ENCODE results near the gene UTP14C. TPM values are rescaled to one million over a fixed set of nuclear protein-coding genes. Genes with fewer than 3 reads are reported as not detected.
"Not testable (repeated sequence)": the region's sequence is repeated elsewhere in the genome, so short reads cannot be mapped to it uniquely, and the experiment has no call there.

The UTP14C gene, protein sequence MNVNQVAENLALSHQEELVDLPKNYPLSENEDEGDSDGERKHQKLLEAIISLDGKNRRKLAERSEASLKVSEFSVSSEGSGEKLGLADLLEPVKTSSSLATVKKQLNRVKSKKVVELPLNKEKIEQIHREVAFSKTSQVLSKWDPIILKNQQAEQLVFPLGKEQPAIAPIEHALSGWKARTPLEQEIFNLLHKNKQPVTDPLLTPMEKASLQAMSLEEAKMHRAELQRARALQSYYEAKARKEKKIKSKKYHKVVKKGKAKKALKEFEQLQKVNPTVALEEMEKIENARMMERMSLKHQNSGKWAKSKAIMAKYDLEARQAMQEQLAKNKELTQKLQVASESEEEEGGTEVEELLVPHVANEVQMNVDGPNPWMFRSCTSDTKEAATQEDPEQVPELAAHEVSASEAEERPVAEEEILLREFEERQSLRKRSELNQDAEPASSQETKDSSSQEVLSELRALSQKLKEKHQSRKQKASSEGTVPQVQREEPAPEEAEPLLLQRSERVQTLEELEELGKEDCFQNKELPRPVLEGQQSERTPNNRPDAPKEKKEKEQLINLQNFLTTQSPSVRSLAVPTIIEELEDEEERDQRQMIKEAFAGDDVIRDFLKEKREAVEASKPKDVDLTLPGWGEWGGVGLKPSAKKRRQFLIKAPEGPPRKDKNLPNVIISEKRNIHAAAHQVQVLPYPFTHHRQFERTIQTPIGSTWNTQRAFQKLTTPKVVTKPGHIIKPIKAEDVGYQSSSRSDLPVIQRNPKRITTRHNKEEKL
- total RNA-seq = 7.9 and 13.6 TPM in 2 replicates

DNA sequence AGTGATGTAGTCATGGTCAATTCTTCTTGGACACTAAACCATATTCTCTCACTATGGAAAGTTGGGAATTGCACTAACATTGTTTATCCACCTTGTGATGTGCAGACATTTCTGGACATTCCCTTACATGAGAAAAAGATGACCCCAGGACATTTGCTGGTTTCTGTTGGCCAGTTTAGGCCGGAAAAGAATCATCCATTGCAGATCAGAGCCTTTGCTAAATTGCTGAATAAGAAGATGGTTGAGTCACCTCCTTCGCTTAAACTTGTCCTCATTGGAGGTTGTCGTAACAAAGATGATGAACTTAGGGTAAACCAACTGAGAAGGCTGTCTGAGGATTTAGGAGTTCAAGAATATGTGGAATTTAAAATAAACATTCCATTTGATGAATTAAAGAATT, at the start of gene UTP14C:
UTP14C (plus strand) TSS at position 211 of the 400 bp plus-strand sequence. CDS start 4,114 bp downstream, outside the sequence.
- no peak for DNase-seq (ENCODE audit: low read depth, low spot score)

DNA sequence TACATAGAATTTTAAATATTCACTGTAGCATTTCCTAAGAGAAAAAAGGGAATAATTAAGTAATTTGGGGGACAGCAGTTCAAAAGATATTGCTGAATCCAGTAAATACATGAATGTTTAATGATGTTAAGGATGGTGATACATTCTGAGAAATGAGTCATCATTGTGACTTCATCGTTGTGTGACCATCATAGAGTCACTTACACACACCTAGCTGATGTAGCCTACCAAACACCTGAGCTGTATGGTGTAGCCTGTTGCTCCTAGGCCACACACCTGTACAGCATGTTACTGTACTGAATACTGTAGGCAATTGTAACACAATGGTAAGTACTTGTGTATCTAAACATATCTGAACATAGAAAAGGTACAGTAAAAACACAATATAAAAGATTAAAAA, 48.1 kb upstream of the UTP14C start:
- DNase-seq (ENCODE audit: low read depth, low spot score) = no peak

DNA sequence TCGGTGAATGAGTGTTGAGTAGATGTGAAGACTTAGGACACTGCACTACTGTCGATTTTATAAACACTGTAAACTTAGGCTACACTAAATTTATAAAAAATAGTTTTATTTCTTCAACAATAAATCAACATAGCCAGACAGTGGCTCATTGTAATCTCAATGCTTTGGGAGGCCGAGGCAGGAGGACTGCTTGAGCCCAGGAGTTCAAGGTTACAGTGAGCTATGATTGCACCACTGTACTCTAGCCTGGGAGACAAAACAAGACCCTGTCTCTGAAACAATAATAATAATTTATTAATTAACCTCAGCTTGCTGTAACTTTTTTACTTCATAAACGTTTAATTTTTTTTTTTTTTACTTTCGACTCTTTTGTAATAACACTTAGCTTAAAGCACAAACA, 47.6 kb upstream of the UTP14C start:
- DNase-seq (ENCODE audit: low read depth, low spot score) = no peak

DNA sequence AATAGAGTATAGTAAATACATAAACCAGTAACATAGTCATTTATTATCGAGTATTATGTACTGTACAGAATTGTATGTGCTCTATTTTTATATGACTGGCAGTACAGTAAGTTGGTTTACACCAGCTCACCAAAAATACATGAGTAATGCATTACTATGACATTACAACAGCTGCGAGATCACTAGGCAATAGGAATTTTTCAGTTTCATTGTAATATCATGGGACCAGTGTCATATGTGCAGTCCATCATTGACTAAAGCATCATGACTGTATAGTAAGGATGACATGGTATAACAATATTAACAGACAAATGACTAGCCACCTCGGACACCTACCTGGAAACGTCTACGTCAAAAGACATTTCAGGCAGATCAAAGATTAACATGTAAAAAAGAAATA, 46.9 kb upstream of the UTP14C start:
- DNase-seq (ENCODE audit: low read depth, low spot score) = no peak

DNA sequence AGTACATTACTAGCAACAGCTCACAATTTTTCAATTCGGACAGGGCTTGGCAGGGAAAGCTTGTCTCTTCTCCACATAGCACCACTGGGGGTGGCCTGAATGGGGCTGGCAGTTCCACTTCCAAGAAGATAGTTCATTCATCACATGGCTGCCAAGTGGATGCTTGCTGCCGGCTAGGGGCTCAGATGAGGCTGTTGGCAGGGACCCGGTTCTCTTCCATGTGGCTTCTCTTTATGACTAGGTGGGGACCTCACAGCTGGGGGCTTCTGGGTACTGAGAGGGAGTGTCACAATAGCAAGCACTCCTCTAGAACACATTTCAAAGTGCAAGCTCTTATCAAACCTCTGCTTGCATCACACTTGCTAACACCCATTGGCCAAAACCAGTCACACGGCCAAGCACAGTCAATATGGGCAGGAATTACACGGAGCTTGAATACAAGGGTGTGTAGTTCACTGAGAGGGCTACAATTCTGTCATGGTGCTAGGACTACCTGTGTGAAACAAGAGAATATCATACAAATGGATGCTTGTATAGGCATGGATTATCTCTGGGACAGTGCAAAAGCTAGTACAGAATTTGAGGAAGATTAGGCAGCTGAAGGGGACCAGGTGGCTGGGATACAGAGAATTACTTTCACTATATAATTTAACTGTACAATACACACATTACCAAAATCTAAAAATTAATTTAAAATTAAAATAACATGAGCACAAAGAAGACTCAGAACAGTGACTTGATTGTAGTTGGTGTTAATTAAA, 45.5 kb upstream of the UTP14C start:
- no peak for DNase-seq (ENCODE audit: low read depth, low spot score)

DNA sequence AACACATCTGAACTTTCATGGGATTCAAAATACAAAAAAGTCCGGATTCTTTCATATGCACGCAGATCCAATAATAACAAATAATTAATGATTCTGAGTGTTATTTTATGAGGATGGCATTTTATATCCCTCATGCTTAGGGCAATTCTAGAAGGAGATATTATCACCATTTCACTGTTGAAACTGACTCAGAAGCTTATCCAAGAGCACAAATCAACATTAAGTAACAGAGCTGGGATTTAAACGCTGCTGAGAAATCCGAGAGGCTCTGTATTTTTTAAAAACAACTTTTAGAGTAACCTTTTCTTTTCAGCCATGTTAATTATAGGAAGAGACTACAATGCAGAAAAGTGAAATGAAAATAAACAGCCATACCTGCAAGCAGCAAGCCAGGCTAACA, 43.6 kb upstream of the UTP14C start:
- no peak for DNase-seq (ENCODE audit: low read depth, low spot score)

DNA sequence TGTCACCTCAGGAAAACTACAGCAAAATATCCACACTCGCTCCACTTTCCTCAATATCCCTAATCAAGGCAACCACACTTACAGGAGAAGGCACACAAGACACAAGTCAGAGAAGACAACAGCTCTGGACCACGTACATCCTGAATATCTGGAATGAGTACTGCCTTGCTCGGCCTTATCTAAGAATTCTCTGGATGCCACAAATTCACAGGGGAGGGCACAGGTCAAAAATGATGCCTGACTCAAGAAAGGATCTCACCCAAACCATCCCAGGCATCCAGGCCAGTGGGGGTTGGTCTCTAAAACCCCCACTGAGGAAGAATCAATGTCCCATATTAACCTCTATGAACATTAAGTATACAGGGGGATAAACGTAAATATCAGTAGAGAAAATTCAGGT, 43.1 kb upstream of the UTP14C start:
- no peak for DNase-seq (ENCODE audit: low read depth, low spot score)

DNA sequence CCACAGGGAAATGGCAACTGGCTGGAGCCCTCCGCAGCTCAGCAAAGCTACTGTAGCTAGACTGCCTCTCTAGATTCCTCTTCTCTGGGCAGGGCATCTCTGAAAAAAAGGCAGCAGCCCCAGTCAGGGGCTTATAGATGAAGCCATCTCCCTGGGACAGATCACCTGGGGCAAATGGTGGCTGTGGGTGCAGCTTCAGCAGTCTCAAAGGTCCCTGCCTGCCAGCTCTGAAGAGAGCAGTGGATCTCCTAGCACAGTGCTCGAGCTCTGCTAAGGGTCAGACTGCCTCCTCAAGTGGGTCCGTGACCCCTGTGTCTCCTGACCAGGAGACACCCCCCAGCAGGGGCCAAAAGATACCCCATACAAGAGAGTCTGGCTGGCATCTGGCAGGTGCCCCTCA, 41.2 kb upstream of the UTP14C start:
- not testable (repeated sequence) for DNase-seq (ENCODE audit: low read depth, low spot score)

DNA sequence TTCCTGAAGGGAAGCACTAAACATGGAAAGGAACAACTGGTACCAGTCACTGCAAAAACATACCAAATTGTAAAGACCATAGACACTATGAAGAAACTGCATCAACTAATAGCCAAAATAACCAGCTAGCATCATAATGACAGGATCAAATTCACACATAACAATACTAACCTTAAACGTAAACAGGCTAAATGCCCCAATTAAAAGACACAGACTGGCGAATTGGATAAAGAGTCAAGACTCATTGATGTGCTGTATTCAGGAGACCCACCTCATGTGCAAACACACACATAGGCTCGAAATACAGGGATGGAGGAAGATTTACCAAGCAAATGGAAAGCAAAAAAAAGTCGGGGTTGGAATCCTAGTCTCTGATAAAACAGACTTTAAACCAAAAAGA, 39.6 kb upstream of the UTP14C start:
- DNase-seq (ENCODE audit: low read depth, low spot score) = not testable (repeated sequence)

DNA sequence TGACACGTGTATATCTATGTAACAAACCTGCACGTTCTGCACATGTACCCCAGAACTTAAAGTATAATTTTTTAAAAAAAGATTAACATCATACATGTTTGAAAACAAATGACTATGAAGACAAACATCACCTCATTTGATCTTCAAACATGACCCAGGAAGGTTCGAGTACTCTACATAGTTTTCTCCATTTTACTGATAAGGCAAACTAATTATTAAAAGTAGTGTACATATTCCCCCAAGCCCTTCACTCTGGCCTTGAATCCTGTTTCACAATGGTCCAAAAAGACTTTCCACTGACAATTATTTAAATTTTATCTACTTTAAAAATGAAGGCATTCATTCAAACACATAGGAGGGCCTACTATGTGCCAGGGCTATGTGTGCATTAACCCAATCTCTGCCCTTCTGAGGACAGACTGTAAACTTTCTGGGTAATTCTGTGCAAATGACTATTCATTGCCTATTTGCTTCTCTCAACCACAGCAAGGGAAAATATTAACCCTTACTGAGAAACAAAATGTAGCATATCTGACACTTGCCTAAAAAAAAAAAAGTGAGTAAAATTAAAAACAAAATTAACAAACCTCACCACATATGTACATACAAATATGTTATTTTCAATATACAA, 35.4 kb upstream of the UTP14C start:
- DNase-seq (ENCODE audit: low read depth, low spot score) = no peak

DNA sequence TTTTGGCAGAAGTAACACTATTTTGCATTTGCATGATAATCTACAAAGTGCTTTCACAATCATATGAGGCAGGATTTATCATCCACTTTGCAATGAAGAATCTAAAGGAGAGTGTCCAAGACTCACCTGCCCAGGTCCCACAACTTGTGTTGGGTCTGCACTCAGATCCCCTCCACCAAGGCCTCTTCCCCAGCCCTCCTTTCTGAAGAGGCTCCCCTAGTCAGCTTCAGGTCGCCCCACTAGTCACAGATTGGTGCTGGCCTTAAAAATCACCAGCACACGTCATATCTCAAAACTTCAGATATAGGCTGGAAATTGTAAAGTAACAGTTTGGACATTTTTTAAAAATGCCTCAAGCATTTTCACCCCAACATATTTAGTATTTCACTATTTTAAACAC, 30.8 kb upstream of the UTP14C start:
- DNase-seq (ENCODE audit: low read depth, low spot score) = no peak

DNA sequence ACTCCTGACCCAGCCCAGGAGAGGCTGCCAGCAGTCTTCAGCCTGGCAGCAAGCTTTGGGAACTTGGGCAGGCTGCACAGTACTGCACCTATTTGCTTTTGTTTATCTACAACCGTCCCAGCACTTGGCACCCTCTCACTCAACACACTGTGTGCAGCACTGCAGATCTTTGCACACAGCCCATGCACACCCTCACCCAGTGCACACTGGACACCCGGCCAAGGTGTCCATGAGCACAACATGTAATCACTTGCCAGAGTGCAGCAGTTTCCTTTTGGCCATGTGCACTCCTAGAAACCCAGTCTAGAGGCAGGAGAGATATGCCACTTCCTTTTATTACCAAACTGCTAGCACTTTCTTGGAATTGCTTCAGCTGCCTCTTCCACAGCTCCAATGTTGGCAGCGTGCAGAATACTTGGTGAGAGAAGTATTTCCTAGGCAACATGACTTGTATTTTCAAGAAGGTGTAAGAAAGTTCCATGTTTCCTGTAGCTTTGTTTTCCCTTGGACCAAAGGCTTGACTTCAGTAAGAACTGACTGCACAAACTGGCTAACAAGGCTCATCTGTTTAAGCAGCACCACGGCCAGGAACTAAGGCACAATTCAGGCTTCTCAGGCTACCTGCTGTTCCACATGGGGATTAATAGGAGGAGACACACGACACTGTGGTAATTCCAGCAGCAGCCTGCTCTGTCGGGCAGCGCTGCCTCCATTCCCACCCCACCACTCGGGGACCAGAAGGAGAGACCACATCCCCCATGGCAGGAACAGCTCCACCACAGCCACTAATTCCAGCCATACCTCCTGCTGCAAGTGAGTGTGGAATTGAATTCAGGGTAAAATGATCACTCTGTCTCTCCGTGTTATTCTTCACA, 28.6 kb upstream of the UTP14C start:
- no peak for DNase-seq (ENCODE audit: low read depth, low spot score)

DNA sequence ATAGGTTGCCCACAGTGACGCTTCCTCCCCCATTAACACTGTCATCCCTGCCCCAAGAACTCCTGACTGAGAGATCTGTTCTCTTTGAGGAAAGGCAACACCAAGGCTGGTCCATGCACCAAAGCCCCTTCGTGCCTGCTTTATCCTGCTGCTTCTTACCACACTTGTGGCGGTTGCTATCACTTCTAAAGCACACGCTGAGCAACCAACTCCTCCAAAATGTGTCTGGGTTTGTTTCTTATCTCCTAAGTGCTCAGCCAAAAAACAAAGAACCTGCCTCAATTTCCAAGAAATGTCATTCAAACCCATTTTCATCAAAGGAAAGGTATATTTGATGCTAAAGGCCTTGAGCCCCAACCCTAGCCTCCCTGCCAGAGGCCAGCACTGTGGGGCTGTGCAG, 27.9 kb upstream of the UTP14C start:
- DNase-seq (ENCODE audit: low read depth, low spot score) = no peak

DNA sequence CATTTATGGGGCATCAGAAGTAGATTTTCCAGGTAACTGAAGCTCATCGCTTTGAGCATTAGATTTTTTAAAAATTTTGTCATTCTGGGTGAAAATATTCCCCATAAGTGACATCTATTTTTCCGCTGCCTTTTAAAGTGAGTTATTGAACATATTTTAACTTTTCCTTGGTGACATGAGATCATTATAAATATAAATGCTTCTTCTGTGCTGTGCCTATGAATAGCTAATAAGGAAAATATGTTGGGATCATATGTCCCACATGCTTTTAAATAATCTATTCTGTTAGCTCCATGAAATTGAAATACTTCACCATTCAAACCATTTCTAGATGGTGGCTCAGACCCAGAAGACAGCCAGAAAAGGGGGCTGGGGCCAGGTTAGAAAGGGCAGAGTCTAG, 27.3 kb upstream of the UTP14C start:
- no peak for DNase-seq (ENCODE audit: low read depth, low spot score)

DNA sequence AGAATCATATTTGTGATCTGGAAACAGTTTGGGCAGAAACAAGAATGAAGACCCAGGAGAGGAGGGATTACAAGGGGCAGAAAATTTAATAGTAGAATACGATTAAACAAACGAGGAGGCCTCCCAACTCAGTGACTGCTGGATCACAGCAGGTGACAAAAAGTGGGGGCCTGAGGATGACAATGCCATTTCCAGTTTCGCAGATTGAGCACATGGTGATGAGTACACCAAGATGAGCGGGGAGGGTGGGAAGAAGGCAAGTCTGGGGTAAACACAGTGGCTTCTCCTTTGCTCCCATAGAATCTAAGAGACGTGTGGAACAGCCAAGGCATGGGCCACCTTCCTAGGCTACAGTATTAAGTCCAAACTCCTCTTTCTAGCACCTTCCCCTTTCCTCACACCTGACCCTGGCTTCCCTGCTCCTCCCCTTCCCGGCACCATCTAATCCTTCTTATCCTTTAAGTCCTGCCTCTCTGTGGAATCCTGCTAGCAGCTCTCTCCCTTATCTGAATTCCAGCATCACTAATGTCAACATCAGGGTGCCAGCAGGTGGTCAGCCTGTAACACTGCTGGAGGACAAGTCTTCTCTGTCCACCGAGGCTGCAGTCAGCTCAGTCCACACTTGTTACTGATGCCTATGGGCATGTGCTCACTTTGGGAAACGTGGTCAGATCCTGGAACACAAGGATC, 26.7 kb upstream of the UTP14C start:
- DNase-seq (ENCODE audit: low read depth, low spot score) = no peak

DNA sequence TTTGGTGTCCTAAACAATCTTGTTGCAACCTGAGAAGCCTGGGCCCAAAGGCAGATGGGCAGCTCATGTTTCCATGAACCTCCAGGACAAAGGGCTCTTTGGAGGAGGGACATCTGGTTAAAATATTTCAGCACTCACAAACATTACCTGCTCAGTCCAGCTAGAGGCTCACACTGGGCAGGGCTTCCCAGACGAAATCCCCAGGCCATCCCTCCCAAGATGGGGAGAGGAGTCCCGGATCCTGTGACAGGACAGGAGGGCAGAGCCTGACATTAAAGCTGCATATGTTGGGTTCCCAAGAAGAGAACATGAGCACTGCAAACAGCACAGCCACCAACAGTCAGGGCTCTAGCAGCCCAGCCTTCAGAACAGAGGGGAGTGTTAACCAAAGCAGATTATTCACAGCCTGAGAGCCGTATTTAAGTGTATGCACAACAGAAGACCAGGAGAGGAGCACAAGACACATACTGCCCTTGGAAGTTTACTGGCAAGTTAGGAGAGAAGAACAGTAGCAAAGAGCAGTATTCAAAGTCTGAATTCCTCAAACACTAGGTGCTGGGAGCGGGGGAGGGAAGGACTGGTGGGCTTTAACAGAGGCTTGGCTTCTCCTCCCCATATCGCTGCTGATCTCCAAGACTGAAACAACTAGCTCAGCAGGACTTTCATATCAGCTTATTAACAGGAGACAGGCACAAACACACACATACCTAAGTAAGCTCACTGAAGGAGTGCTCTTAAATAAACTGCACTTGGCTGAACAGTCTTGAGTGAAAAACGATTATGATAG, 25.6 kb upstream of the UTP14C start:
- DNase-seq (ENCODE audit: low read depth, low spot score) = no peak

DNA sequence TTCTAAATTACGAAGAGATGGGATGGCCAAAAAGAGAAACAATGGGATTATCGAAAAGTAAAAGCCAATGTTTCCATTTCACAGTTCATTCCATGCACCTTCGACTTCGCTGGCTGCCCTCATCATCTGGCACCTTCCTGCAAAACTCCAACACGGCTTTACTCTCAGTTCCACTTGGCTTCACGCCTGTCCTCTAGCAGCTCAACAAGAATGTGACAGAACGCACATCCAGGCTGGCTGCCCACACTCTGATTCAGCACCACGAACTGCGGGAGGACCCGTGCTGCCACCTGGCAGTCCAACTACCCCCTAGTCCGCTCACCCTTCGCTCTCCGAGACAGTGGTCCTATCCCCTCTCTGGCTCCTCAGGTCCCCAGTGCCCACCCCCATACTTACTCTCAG, 25.0 kb upstream of the UTP14C start:
- DNase-seq (ENCODE audit: low read depth, low spot score) = no peak

DNA sequence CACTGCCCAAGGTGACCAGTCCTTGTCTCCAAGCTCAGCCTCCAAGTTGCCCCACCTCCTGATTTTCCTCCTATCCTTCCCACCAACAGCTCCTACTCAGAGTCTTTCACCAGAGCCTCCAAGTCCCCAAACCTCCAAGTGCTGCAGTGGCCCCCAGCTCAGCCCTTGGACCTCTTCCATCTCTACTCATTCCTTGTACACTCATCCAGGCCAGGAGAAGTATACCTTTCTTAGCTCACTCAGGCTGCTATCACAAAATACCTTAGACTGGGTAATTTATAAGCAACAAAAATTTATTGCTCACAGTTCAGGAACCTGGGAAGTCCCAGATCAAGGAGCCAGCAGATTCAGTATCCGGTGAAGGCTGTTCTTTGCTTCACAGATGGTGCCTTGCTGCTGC, 24.6 kb upstream of the UTP14C start:
- DNase-seq (ENCODE audit: low read depth, low spot score) = no peak

DNA sequence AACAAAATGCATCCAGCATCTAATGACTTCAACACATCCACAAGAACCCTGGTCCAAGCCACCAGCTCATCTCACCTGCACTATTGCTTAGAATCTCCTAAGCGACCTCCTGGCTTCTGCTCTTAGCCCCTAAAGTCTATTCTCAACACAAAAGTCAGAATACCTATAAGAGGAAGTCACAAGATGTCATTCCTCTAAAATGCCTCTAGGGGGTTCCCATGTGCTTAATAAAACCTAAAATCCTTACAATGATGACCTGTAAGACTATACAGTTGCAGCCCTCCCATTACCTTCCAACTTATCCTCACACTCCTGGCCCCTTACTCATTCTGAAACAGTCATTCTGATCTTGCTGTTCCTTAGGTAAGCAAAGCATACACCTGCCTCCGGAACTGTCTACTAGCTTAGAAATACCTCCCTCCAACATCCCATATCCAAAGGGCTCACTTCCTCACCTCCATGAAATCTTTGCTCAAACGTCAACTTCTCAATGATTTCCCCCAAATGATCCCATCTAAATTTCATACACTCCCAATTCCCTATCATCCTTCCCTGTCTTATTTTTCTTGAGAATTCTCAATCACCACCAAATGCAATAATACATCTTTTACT, 23.3 kb upstream of the UTP14C start:
- peak; percentile 11 for DNase-seq (ENCODE audit: low read depth, low spot score)

All from pulmonary artery endothelial cell (primary cell).